ENCODE measurements around the gene MAGI1. TPM values are rescaled to one million over a fixed set of nuclear protein-coding genes. Genes with fewer than 3 reads are reported as not detected.
"Not testable (repeated sequence)": the region's sequence is repeated elsewhere in the genome, so short reads cannot be mapped to it uniquely, and the experiment has no call there.

The MAGI1 gene
- total and polyA plus RNA-seq, 4 donors = 9.9 to 88.1 (median 24.6) TPM

DNA sequence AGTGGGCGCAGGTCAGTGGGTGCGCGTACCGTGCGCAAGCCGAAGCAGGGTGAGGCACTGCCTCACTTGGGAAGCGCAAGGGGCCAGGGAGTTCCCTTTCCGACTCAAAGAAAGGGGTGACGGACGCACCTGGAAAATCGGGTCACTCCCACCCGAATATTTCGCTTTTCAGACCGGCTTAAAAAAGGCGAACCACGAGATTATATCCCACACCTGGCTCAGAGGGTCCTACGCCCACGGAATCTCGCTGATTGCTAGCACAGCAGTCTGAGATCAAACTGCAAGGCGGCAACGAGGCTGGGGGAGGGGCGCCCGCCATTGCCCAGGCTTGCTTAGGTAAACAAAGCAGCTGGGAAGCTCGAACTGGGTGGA, 529.3 kb downstream of the MAGI1 start:
- H3K27ac ChIP-seq (ENCODE audit: low read depth in 1 of 2, low read length in 1 of 2); DNase-seq; H3K9ac ChIP-seq (ENCODE audit: insufficient read depth in 1 of 2, low read length in 2 of 2); H3K9me3 ChIP-seq (ENCODE audit: control insufficient read depth in 4 of 4, insufficient read depth in 3 of 4, low read length in 3 of 4); H3K36me3 ChIP-seq (ENCODE audit: control insufficient read depth in 4 of 4, insufficient read depth in 4 of 4, low read length in 4 of 4); ATAC-seq (ENCODE audit: insufficient read depth, low FRiP score); H3K27me3 ChIP-seq (ENCODE audit: control insufficient read depth in 3 of 3, insufficient read depth in 3 of 3, low read length in 2 of 3); H3K4me1 ChIP-seq (ENCODE audit: control insufficient read depth in 5 of 5, insufficient read depth in 5 of 5, low read length in 5 of 5); H3K4me3 ChIP-seq: not testable (repeated sequence)
- WGBS, 2 donors = 77 to 83% methylated on average over 19 of the region's 24 CpGs

DNA sequence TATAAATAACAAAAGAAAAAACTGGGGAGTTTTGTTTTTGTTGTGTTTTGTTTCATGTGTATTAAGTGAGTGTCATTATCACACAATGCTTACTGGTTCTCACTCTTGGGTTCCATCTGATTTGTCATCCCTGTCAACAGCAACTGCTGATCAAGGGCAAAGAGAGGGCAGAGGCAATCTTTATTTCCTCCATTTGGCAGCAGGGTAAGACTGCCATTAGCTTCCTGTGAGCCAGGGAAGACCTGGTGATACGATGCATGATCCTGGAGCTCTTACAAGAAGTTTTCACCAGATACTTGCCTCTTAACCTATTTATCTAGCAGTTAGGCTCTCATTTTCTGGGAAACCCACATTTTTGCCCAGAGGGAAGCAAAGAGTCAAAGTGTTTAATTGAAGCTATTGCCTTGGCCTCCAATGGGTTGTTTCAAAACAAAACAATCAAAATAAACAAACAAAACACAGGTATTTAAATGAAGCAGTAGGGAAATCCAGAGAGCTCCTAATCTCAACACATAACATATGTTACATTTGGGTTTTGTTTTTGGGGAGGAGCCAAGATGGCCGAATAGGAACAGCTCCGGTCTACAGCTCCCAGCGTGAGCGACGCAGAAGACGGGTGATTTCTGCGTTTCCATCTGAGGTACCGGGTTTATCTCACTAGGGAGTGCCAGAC, 529.8 kb downstream of the MAGI1 start:
- no peaks in the 10 kb centered on the region for H3K27me3 ChIP-seq (ENCODE audit: control insufficient read depth in 3 of 3, insufficient read depth in 3 of 3, low read length in 2 of 3)
- 84 to 94% methylated on average over 9 of the region's 9 CpGs for WGBS, 2 donors
- ATAC-seq (ENCODE audit: insufficient read depth, low FRiP score) (no peak), DNase-seq (no peak)
- peaks cover 0 to 3% (median 0%) of the 10 kb centered on the region in 4 donors for H3K9me3 ChIP-seq (ENCODE audit: control insufficient read depth in 4 of 4, insufficient read depth in 3 of 4, low read length in 3 of 4)
- no peak for TF ChIP-seq CTCF (IDR thresholded peaks at IDR 0.05; ENCODE audit: control extremely low read depth, extremely low read depth)
- H3K36me3 ChIP-seq (ENCODE audit: control insufficient read depth in 4 of 4, insufficient read depth in 4 of 4, low read length in 4 of 4) = no peaks in the 10 kb centered on the region
- H3K4me1 ChIP-seq (ENCODE audit: control insufficient read depth in 5 of 5, insufficient read depth in 5 of 5, low read length in 5 of 5) = no peaks in the 10 kb centered on the region
- H3K9ac ChIP-seq (ENCODE audit: insufficient read depth in 1 of 2, low read length in 2 of 2) = no peak overlapping the region
- H3K27ac ChIP-seq (ENCODE audit: low read depth in 1 of 2, low read length in 1 of 2) = peak overlapping the region in 1 of 2 donors; percentile 29
- no peak overlapping the region for H3K4me3 ChIP-seq

- peaks cover 0 to 3% (median 0%) of the 10 kb centered on the region in 4 donors for H3K9me3 ChIP-seq (ENCODE audit: control insufficient read depth in 4 of 4, insufficient read depth in 3 of 4, low read length in 3 of 4)
- H3K4me3 ChIP-seq = no peak overlapping the region
- DNase-seq = no peak
- no peak for ATAC-seq (ENCODE audit: insufficient read depth, low FRiP score)
- H3K27ac ChIP-seq (ENCODE audit: low read depth in 1 of 2, low read length in 1 of 2) = no peak overlapping the region
- no peaks in the 10 kb centered on the region for H3K27me3 ChIP-seq (ENCODE audit: control insufficient read depth in 3 of 3, insufficient read depth in 3 of 3, low read length in 2 of 3)
- no peak overlapping the region for H3K9ac ChIP-seq (ENCODE audit: insufficient read depth in 1 of 2, low read length in 2 of 2)
- no peaks in the 10 kb centered on the region for H3K36me3 ChIP-seq (ENCODE audit: control insufficient read depth in 4 of 4, insufficient read depth in 4 of 4, low read length in 4 of 4)
- 78% methylated on average over 3 of the region's 3 CpGs for WGBS, 2 donors
- TF ChIP-seq CTCF (IDR thresholded peaks at IDR 0.05; ENCODE audit: control extremely low read depth, extremely low read depth) = no peak
- H3K4me1 ChIP-seq (ENCODE audit: control insufficient read depth in 5 of 5, insufficient read depth in 5 of 5, low read length in 5 of 5) = no peaks in the 10 kb centered on the region
These were observed 531.3 kb downstream of the MAGI1 start for GRCh38 chr3:65507437-65507836.

DNA sequence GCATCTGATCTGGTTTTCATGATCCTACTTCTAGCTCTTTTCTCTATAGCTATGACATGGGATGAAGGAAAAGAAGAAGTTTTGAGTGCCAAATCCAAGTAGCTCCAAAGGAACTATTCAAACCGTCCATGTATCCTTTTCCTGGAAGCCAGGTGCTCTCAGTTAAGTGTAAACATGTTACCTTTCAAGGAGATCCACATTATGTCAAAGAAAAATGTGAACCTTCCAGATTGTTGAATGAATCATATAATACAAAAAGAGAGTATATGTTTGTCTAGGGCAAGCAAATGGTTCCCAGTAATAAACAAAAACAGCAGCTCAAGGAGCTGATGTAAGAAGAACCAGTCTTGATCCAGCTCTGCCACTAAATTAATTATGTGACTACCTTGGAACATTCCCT, 534.9 kb downstream of the MAGI1 start:
- no peaks in the 10 kb centered on the region for H3K27me3 ChIP-seq (ENCODE audit: control insufficient read depth in 3 of 3, insufficient read depth in 3 of 3, low read length in 2 of 3)
- TF ChIP-seq CTCF (IDR thresholded peaks at IDR 0.05; ENCODE audit: control extremely low read depth, extremely low read depth) = no peak
- H3K9ac ChIP-seq (ENCODE audit: insufficient read depth in 1 of 2, low read length in 2 of 2) = no peak overlapping the region
- ATAC-seq (ENCODE audit: insufficient read depth, low FRiP score) = no peak
- H3K4me3 ChIP-seq = no peak overlapping the region
- H3K36me3 ChIP-seq (ENCODE audit: control insufficient read depth in 4 of 4, insufficient read depth in 4 of 4, low read length in 4 of 4) = no peaks in the 10 kb centered on the region
- H3K9me3 ChIP-seq (ENCODE audit: control insufficient read depth in 4 of 4, insufficient read depth in 3 of 4, low read length in 3 of 4) = peaks cover 0 to 3% (median 0%) of the 10 kb centered on the region in 4 donors
- peaks cover 0 to 2% (median 0%) of the 10 kb centered on the region in 5 donors for H3K4me1 ChIP-seq (ENCODE audit: control insufficient read depth in 5 of 5, insufficient read depth in 5 of 5, low read length in 5 of 5)
- 45 to 64% methylated on average over 1 of the region's 1 CpG for WGBS, 2 donors
- H3K27ac ChIP-seq (ENCODE audit: low read depth in 1 of 2, low read length in 1 of 2) = no peak overlapping the region
- DNase-seq = no peak

Data from lung (tissue), 12 donors.